Measurements from ENCODE around the gene LAYN.

The LAYN gene

DNA sequence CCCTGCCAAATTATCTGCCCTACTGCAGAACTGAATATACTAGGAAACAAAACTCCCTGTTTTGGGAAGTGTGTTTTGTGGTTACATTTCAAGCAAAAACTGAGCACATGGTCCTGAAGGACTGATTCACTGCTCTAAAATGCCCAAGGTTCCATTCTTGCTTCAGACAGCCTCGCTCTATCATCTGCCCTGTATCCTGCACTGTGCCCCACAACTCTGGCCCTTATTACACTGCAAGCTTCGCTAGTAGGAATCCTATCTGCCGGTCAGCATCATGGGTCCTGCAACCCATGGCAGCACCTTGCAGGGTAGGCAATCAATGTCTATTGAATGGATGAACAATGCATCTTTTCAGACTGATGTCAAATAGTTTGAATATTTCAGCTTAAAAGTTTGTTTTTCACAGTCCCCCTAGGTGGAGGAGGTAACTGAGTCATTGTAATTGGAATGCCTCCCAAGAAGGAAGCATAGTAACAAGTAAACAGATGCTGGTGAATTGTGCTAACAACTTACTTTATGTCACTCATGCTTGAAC lies 21.3 kb downstream of the LAYN start:
- DNase-seq (ENCODE audit: low read depth) = peak; percentile 64

DNA sequence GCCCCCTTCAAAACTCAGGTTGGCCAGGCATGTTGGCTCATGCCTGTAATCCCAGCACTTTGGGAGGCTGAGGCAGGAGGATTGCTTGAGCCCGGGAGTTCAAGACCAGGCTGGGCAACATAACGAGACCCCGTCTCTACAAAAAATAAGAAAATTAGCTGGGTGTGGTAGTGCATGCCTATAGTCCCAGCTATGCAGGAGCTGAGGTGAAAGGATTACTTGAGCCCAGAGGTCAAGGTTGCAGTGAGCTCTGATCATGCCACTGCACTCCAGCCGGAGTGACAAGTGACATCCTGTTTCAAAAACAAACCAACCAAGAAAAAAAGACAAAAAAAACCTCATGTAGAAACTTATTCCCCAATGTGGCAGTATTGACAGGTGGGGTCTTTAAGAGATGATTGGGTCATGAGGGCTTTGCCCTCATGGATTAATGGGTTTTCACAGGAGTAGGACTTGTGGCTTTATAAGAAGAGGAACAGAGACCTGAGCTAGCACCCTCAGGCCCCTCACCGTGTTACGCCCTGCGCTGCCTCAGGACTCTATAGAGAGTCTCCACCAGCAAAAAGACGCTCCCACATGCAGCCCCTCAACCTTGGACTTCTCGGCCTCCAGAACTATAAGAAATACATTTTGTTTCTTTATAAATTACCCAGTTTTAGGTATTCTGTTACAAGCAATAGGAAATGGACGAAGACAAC lies 22.3 kb downstream of the LAYN start:
- no peak for DNase-seq (ENCODE audit: low read depth)

GRCh38 chr11:111565114-111565720 lies 24.7 kb downstream of the LAYN start:
- DNase-seq (ENCODE audit: low read depth) = no peak

DNA sequence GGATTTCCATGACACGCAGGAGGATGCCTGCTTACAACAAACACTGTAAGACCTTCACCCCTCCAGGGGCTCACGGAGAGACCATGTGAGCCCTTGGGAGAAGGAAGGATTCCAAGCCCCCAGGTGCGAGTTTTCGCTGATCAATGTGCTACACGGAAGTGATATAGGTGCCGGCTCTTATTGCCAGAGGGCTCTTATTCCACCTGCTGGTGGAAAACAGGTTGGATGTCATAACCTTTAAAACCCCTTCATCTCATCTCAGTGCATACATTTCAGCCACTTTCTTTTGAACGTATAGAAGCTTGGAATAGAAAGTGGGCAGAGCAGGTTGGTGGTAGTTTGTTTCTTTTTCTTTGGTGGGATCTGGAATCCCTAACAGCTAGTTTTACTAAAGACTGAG lies 25.8 kb downstream of the LAYN start:
- no peak for DNase-seq (ENCODE audit: low read depth)

GRCh38 chr11:111569476-111569875 lies 29.0 kb downstream of the LAYN start:
- no peak for DNase-seq (ENCODE audit: low read depth)

DNA sequence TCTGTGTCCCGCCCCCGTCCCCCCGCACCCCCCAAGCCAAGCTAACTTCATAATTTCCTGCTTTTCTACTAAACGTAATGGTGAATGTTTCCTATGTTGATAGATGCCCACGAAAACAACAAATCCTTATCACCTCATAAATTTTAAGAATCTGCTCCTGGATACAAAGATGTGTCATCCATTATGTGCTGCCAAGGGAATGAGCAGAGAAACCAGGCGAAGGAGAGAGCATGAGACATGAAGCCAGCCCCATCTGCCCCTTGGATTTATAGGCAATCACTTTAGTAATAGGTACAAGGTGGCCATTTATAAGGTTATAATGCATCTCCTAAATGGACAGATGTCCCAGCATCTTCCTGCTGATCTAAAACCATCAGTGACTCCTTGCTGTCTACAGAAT lies 30.3 kb downstream of the LAYN start:
- no peak for DNase-seq (ENCODE audit: low read depth)

- no peak for DNase-seq (ENCODE audit: low read depth)
These were observed 31.4 kb downstream of the LAYN start for GRCh38 chr11:111571829-111572501.

- no peak for DNase-seq (ENCODE audit: low read depth)
These were observed 32.1 kb downstream of the LAYN start for GRCh38 chr11:111572581-111572980.

DNA sequence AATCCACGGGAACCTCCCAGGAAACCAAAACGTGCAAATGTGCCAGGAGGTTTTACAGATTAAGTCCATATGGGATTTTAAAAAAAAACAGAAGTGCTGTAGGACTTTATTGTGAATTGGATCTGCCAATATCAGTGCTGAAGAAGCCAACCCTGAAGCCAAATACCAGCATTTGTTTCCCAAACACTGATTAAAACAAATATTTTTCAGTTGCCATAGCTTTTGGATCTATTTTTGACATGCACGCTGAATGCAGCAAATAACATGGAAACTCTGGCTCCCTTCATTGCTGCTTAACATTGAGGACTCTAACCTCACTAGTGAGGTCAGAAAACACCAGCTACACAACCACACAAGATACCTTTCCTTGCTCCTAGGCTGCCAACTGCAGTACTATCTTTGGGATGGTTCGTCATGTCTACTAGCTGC lies 33.3 kb downstream of the LAYN start:
- DNase-seq (ENCODE audit: low read depth) = no peak

DNA sequence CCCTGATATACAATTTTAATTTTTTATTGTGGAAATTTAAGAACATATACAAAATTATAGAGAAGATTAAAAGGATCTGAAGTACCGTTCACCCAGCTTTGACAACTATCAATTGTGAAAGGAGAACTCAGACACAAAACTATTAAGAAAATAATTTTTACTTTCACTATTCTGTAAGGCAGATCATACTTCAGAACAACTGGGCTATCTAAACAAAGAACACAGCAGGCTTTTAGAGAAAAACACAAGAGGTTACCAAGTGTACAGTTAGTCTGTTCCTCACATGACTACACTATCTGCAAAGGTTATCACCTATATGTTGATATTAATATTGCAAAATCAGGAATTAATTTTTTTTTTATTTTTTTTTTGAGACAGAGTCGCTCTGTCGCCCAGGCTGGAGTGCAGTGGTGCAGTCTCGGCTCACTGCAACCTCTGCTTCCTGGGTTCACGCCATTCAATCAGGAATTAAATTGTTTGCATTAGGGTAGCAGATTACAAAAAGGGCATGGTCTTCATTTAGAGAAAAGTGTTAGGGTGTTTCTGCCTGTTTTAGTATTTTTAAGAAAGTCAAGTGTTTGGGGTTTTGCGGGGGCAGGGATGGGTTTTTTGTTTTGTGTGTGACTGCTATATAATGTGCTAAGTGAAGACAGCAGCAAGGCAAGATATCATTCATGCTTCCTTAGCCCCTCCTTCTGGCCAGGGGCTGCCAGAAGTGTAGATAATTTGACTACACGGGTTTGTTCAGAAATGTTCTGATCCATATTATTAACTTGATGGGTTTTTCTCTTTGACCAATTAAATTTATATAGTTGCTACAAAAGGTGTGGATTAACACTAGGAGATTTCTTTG lies 34.1 kb downstream of the LAYN start:
- DNase-seq (ENCODE audit: low read depth) = no peak

- no peak for DNase-seq (ENCODE audit: low read depth)
These were observed 35.2 kb downstream of the LAYN start for GRCh38 chr11:111575740-111576139.

DNA sequence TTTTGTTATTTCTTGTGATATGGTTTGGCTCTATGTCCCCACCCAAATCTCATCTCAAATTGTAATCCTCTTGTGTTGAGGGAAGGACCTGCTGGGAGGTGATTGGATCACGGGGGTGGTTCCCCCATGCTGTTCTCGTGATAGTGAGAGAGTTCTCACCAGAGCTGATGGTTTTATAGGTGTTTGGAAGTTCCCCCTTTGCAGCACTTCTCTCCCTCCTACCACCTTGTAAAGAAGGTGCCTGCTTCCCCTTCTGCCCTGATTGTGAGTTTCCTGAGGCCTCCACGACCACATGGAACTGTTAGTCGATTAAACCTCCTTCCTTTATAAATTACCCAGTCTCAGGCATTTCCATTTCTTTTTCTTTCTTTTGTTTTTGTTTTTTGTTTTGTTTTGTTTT lies 37.3 kb downstream of the LAYN start:
- no peak for DNase-seq (ENCODE audit: low read depth)

DNA sequence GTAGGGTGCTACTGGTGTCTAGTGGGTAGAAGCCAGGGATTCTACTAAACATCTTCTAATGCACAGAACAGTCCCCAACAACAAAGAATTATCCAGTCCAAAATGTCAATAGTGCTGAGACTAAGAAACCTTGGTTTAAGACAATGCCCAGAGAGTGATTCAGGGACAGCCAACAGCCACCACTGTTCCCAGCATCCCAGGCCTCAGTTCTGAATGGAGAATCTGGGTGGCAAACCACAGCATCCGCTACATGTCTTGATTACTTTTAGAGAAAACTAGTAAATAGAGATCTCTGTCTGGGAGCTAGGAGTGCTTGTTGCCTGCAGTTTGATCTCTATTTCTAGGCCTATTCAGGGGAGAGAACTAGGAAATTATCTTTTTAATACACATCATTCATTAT lies 40.8 kb downstream of the LAYN start:
- DNase-seq (ENCODE audit: low read depth) = no peak

DNA sequence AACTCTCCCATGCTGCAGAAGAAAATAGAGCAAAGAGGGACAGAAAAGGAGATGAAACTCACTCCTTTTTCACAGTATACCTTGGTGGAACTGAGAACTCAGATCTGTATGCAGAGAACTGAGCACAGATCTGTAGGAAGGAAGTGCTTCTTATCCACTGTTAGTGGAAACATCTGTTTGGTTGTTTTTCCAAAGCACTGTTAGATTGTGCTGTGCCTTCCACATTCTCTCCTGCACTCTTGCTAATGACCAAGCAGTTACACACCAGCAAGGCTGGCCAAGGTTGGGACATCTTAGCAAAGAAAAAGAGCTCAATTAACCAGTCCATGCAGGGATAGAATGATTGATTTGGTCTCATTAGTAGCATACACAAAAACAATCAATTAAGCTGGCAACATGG lies 41.6 kb downstream of the LAYN start:
- no peak for DNase-seq (ENCODE audit: low read depth)

GRCh38 chr11:111582881-111583280 lies 42.4 kb downstream of the LAYN start:
- no peak for DNase-seq (ENCODE audit: low read depth)

GRCh38 chr11:111585371-111585770 lies 44.9 kb downstream of the LAYN start:
- no peak for DNase-seq (ENCODE audit: low read depth)

- DNase-seq (ENCODE audit: low read depth) = no peak
These were observed 45.9 kb downstream of the LAYN start for GRCh38 chr11:111586388-111586831.

GRCh38 chr11:111589114-111589513 lies 48.6 kb downstream of the LAYN start:
- no peak for DNase-seq (ENCODE audit: low read depth)

- DNase-seq (ENCODE audit: low read depth) = no peak
These were observed 49.5 kb downstream of the LAYN start for GRCh38 chr11:111589886-111590499.

- DNase-seq (ENCODE audit: low read depth) = no peak
These were observed 50.9 kb downstream of the LAYN start for GRCh38 chr11:111591187-111591960.

DNA sequence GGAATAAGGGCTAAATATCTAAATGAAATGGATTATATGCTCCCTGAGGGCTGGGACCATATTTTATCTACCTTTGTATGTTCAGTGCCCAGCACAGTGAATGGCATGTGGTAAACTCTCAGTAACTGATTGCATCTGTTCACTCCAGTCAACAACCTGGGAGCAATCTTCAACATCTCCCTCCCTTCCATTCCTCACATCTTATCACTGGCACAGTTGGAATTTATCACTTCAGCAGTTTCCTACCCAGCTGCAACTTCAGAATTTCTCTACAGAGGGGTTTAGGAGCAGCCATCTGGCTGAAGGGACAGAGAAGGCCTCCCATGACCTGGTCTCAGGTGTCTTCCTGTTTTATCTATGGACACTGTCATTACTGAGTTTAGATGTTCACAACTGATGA lies 52.0 kb downstream of the LAYN start:
- no peak for DNase-seq (ENCODE audit: low read depth)
